Smooth muscle cell (in vitro differentiated cells): Measurements from ENCODE around the gene AGTRAP. TPM values are rescaled to one million over a fixed set of nuclear protein-coding genes. Genes with fewer than 3 reads are reported as not detected.

Experiments
- DNase-seq: peaks from one replicate; lab custom pipeline; 2025; ENCODE audit not compliant: unreplicated experiment; lab: John Stamatoyannopoulos, UW
- H2AFZ ChIP-seq: fragments of 200-600 bp; sonication (generic); 2 replicates; pipeline ENCODE4 v1.6.0; 2016; ENCODE audit warnings: antibody characterized with exemption, low read depth, mild to moderate bottlenecking
- H3F3A ChIP-seq: fragments of 200-600 bp; sonication (generic); 2 replicates; pipeline ENCODE4 v1.6.0; 2017; ENCODE audit warnings: antibody characterized with exemption, low read depth
- H3K27ac ChIP-seq: fragments of 200-600 bp; sonication (generic); 2 replicates; pipeline ENCODE4 v1.5.1; 2016; ENCODE audit warnings: low read depth, mild to moderate bottlenecking
- H3K27me3 ChIP-seq: fragments of 200-600 bp; sonication (generic); 2 replicates; pipeline ENCODE4 v1.6.1; 2016; ENCODE audit warnings: low read depth, mild to moderate bottlenecking
- H3K36me3 ChIP-seq: fragments of 200-600 bp; sonication (generic); 2 replicates; pipeline ENCODE4 v1.5.1; 2016; ENCODE audit warnings: low read depth
- H3K4me1 ChIP-seq: fragments of 200-600 bp; sonication (generic); 2 replicates; pipeline ENCODE4 v1.5.1; 2016; ENCODE audit warnings: low read depth
- H3K4me2 ChIP-seq: fragments of 200-600 bp; sonication (generic); 2 replicates; pipeline ENCODE4 v1.6.0; 2016; ENCODE audit warnings: mild to moderate bottlenecking
- H3K4me3 ChIP-seq: fragments of 200-600 bp; sonication (generic); 2 replicates; pipeline ENCODE4 v1.5.1; 2016; ENCODE audit warnings: mild to moderate bottlenecking
- H3K79me2 ChIP-seq: fragments of 200-600 bp; sonication (generic); 2 replicates; pipeline ENCODE4 v1.6.0; 2016; ENCODE audit warnings: low read depth, mild to moderate bottlenecking
- H3K9ac ChIP-seq: fragments of 200-600 bp; sonication (generic); 2 replicates; pipeline ENCODE4 v1.6.0; 2016; ENCODE audit warnings: low read depth
- H3K9me3 ChIP-seq: fragments of 200-600 bp; sonication (generic); replicated peaks from 2 replicates; pipeline ENCODE4 v1.5.1; 2016; ENCODE audit warnings: low read depth
- H4K20me1 ChIP-seq: fragments of 200-600 bp; sonication (generic); 2 replicates; pipeline ENCODE4 v1.6.0; 2016; ENCODE audit warnings: low read depth
- CTCF ChIP-seq: fragments of 200-600 bp; sonication (generic); IDR thresholded peaks from 2 replicates; pipeline ENCODE4 v1.5.1; 2017; ENCODE audit warnings: borderline replicate concordance, mild to moderate bottlenecking, antibody characterized with exemption; ENCODE audit not compliant: insufficient read depth, poor library complexity, severe bottlenecking
- WGBS: methylation state at CpG from one replicate; pipeline ENCODE4 v1.1.7; 2016; ENCODE audit warnings: low lambda C conversion rate; 5-methylcytosine and 5-hydroxymethylcytosine counted together
- polyA plus RNA-seq: library from polyadenylated mRNA; unstranded; fragments of >200 nt; fragmentation: Nextera tagmentation; extraction: Ambion mirVana; gene quantifications from 2 replicates; pipeline ENCODE4 v1.2.1, GENCODE V29; 2016
- total RNA-seq: library from RNA; depleted of rRNA; stranded (reverse); fragments of >200 nt; gene quantifications from 2 replicates; pipeline ENCODE4 v1.2.3, GENCODE V29; 2014

AGTRAP gene
- total and polyA plus RNA-seq, 2 experiments from 2014 or later = 30.9 to 76.8 TPM

DNA sequence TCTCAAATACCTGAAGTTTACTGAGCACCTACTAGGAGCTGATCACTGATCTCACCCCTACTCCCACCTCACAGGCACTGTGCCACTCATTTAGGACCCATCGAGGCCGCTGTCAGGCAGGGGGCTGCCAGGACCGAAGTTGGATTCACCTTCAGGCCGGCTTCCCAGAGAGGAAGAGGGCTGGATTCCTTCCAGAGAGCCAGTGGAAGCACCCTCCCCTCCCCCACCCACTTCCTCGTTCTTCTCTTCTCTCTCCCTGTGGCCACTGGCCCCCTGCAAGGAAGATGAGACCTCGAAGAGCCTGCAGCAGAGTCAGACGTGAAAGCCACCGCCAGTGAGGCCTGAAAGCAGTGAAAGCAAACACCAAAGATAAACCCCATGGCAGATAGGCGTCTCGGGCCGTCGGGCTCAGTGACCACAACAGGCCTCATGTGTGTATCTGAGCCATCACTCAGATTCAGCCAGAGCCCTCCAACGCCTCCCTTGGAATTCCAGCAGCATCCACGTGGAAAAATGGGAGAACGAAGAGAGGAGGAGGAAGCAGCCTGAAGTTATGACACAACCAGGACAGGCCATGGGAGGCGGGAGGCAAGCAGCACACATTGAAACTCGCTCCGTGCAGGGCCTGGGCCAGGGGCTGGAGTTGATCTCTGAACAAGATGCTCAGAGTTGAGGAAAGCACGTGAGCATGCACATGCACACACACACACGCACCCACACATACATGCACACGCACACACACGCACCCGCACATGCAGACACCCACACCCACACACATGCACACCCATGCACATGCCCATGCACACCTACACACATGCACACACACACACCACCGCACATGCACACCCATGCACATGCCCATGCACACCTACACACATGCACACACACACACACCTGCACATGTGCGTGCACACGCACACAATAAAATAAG lies 6.2 kb upstream of the AGTRAP start:
- Histone ChIP-seq H3K27ac (no peak overlapping the region), H3K9me3 (no peaks in the 10 kb centered on the region), H3K27me3 (no peaks in the 10 kb centered on the region), H3K79me2 (no peaks in the 10 kb centered on the region), H3F3A (no peaks in the 10 kb centered on the region), H4K20me1 (no peaks in the 10 kb centered on the region), H3K4me2 (peak overlapping the region; percentile 35), H3K9ac (no peak overlapping the region), H3K4me3 (no peak overlapping the region), H2AFZ (peak overlapping the region; percentile 66), H3K36me3 (no peaks in the 10 kb centered on the region), H3K4me1 (peaks cover 13% of the 10 kb centered on the region)
- WGBS = 58% methylated on average over 26 of the region's 26 CpGs
- no peak for DNase-seq
- TF ChIP-seq CTCF = no peak

DNA sequence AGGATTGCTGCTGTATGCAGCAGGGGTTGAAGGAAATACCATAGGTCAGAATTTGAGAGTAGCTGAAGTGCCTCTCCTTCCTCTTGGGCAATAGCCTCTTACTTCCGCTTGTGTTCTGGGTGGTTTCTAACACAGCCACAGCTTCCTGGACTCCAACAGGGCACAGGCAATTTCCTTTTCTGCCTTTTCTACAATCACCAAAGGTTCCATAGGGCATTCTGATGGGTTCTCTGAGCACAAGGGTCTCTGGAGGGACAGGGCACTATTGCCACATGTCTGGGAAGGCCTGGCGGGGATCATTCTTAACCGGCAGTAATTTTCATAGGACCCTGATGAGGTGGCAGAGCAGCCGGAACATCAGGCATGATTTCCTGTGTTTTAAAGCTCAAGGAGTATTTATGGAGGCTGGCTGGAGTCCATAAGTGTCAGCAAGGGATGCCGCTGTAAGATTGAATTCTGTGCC lies 5.5 kb upstream of the AGTRAP start:
- no peak for TF ChIP-seq CTCF
- H4K20me1 ChIP-seq = no peaks in the 10 kb centered on the region
- no peaks in the 10 kb centered on the region for H3K9me3 ChIP-seq
- H3K9ac ChIP-seq = no peak overlapping the region
- H3F3A ChIP-seq = peaks cover 2% of the 10 kb centered on the region
- H3K27me3 ChIP-seq = no peaks in the 10 kb centered on the region
- H3K4me2 ChIP-seq = no peak overlapping the region
- no peaks in the 10 kb centered on the region for H3K79me2 ChIP-seq
- H3K27ac ChIP-seq = no peak overlapping the region
- peaks cover 13% of the 10 kb centered on the region for H3K4me1 ChIP-seq
- DNase-seq = no peak
- WGBS = 52% methylated on average over 5 of the region's 5 CpGs
- no peaks in the 10 kb centered on the region for H3K36me3 ChIP-seq
- peak overlapping the region; percentile 62 for H2AFZ ChIP-seq
- H3K4me3 ChIP-seq = no peak overlapping the region

DNA sequence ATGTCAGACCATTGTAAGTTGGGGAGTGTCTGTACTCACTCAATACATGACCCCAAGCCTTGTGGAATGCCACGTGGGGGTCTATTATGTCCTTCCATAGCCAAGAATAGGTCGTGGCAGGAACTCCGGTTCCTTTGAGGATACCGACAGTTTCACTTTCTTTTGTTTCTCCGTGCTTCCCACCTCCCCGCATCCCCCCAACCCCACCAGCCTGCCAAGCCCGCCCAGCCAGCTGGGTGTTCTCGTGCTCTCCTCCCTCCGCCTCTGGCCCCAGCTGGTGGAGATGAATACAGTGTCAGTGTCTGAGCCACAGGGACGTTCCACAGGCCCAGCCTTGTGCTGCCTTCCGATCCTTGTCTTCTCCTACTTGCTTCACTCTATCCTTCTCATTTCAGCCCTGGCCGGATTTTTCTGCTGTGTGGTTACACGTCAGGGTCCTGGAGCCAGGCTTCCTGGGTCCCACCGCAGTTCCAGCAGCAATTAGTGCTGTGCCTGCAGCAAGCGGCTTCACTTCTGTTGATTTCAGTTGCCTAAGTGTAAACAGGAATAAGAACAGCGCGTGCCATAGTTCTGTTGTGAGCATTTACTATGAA lies 4.1 kb upstream of the AGTRAP start:
- Histone ChIP-seq H3K9ac (no peak overlapping the region), H3K79me2 (no peaks in the 10 kb centered on the region), H3K36me3 (no peaks in the 10 kb centered on the region), H2AFZ (peak overlapping the region; percentile 81), H3K4me3 (peak overlapping the region; percentile 34), H3K4me2 (peak overlapping the region; percentile 74), H3K4me1 (peaks cover 17% of the 10 kb centered on the region), H3K9me3 (no peaks in the 10 kb centered on the region), H3K27me3 (no peaks in the 10 kb centered on the region), H3F3A (peaks cover 4% of the 10 kb centered on the region), H3K27ac (no peak overlapping the region), H4K20me1 (no peaks in the 10 kb centered on the region)
- TF ChIP-seq CTCF = no peak
- 29% methylated on average over 14 of the region's 17 CpGs for WGBS
- DNase-seq = no peak
